22Rv1 (cell line): Measurements from ENCODE around the gene USP4.
"Not testable (repeated sequence)": the region's sequence is repeated elsewhere in the genome, so short reads cannot be mapped to it uniquely, and the experiment has no call there.

ENCODE experiments used
- CTCF ChIP-seq: fragments of 450-650 bp; IDR thresholded peaks from 2 replicates; pipeline ENCODE4 v1.5.1; 2017; ENCODE audit warnings: mild to moderate bottlenecking
- ZFX ChIP-seq: fragments of 450-650 bp; IDR thresholded peaks from 2 replicates; pipeline ENCODE4 v1.6.1; 2017; ENCODE audit warnings: antibody characterized with exemption, borderline replicate concordance

DNA sequence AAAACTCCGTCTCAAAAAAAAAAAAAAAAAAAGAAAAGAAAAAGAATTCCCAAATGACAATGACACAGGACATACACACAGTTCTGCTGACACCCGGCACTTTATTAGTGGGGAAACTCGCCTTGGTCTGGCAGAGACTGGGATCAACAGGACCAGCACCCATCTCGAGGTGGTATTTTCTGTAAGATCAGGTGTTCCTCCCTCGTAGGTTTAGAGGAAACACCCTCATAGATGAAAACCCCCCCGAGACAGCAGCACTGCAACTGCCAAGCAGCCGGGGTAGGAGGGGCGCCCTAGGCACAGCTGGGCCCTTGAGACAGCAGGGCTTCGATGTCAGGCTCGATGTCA lies 17.2 kb upstream of the USP4 start:
- not testable (repeated sequence) for TF ChIP-seq CTCF, ZFX
